ENCODE results near the gene TANC2. TPM values are rescaled to one million over a fixed set of nuclear protein-coding genes. Genes with fewer than 3 reads are reported as not detected.
A peak's percentile ranks its signal among the peaks of the same experiment; 100 is the strongest.

The TANC2 gene
- total and polyA plus RNA-seq, 2 donors from 2014 or later, result 3.2 to 73.9 TPM

DNA sequence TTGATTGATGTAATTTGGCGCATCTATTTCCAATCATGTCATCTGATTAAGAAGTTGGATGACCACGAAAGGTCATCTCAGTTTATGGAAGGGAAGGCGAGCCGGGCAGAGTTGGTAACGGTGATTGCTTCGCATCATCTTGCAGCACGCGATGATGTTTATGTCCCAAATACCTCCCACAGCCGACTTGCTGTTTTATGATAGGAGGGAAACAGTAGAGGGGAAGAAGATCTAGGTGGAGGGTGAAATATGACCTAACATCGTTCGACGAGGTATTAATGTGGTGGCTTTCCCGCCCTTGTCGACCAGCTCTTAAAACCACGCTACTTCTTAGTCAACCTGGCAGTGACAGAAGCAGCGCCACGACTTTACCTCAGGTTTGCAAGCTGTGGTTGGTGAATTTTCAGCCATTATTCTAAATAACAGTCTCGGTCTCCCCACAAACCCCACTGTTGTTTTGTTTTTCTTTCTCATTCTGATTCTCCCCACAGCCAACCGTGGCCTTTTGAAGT is 805 bp upstream of the TANC2 start:
- Histone ChIP-seq H3K9me3 (ENCODE audit: control insufficient read depth in 2 of 3, insufficient read depth in 1 of 3, low read length in 3 of 3) (no peaks in the 10 kb centered on the region), H3K9ac (ENCODE audit: low read length in 3 of 3) (peak overlapping the region in 2 of 3 donors; percentile 61 to 74), H3K27ac (ENCODE audit: low read depth in 2 of 2, low read length in 2 of 2) (peak overlapping the region; percentile 25 to 75), H3K4me1 (ENCODE audit: control insufficient read depth in 2 of 3, insufficient read depth in 2 of 3, low read depth in 1 of 3, low read length in 3 of 3) (peaks cover 0 to 8% (median 3%) of the 10 kb centered on the region in 3 donors), H3K27me3 (ENCODE audit: control insufficient read depth, insufficient read depth, low read length) (no peaks in the 10 kb centered on the region), H3K36me3 (ENCODE audit: control insufficient read depth in 2 of 3, insufficient read depth in 3 of 3, low read length in 3 of 3) (no peaks in the 10 kb centered on the region), H3K4me3 (ENCODE audit: low read length in 3 of 3) (peak overlapping the region; percentile 67 to 76 (median 74))
- FAIRE-seq (no peak), DNase-seq (peak in 4 of 5 donors; percentile 37 to 70 (median 60))
- intact Hi-C loops (cut with DNase I), result loop anchor here (10.0 kb wide), 1 partner anchor 260 kb away; no protein-coding TSS in a partner anchor
- TF ChIP-seq, protein P1, sequence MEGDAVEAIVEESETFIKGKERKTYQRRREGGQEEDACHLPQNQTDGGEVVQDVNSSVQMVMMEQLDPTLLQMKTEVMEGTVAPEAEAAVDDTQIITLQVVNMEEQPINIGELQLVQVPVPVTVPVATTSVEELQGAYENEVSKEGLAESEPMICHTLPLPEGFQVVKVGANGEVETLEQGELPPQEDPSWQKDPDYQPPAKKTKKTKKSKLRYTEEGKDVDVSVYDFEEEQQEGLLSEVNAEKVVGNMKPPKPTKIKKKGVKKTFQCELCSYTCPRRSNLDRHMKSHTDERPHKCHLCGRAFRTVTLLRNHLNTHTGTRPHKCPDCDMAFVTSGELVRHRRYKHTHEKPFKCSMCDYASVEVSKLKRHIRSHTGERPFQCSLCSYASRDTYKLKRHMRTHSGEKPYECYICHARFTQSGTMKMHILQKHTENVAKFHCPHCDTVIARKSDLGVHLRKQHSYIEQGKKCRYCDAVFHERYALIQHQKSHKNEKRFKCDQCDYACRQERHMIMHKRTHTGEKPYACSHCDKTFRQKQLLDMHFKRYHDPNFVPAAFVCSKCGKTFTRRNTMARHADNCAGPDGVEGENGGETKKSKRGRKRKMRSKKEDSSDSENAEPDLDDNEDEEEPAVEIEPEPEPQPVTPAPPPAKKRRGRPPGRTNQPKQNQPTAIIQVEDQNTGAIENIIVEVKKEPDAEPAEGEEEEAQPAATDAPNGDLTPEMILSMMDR (IDR thresholded peaks at IDR 0.05; ENCODE audit: borderline replicate concordance, extremely low read depth, insufficient read depth), result no peak

DNA sequence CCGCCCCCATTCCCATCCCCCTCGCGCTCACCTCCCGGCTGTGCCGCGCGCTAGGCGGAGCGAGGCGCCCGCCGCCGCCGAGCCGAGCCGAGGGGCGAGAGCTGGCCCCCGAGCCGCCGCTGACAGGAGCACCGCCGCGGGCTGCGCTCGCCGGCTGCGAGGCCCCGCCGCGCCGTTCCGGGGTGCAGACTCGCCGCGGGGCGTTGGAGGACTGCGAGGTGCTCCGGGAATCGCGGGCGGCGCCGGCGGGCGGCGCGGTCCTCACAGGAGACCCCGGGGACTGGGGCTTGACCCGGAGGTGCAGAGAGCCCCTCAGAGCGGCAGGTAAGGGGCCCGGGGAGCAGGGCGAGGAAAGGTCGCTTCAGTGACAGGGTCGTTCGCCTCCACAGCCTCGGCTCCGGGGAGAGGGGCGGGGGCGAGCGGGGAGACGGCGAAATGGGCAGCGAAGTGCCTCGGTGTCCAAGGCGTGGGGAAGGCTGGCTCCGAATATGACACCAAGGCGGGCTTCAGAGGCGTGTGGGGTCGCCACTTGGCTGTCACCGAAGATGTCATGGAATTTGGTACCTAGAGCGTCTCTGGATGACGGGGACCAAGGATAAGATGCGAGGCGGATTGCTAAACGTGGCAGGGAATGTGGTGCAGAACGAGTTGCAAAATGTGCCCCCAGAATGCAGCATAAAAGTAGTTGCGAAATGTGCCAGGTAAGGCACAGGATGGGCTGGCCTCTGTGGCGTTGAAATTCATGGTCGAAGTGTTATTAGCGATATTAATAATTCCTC is 580 bp downstream of the TANC2 start:
- peak overlapping the region; percentile 68 to 83 (median 78) for H3K9ac ChIP-seq (ENCODE audit: low read length in 3 of 3)
- peak overlapping the region; percentile 84 to 88 (median 88) for H3K4me3 ChIP-seq (ENCODE audit: low read length in 3 of 3)
- peak; percentile 62 to 90 (median 68) for DNase-seq
- TF ChIP-seq, protein P1 (IDR thresholded peaks at IDR 0.05; ENCODE audit: borderline replicate concordance, extremely low read depth, insufficient read depth), result no peak
- H3K9me3 ChIP-seq (ENCODE audit: control insufficient read depth in 2 of 3, insufficient read depth in 1 of 3, low read length in 3 of 3), result no peaks in the 10 kb centered on the region
- H3K4me1 ChIP-seq (ENCODE audit: control insufficient read depth in 2 of 3, insufficient read depth in 2 of 3, low read depth in 1 of 3, low read length in 3 of 3), result peaks cover 0 to 8% (median 3%) of the 10 kb centered on the region in 3 donors
- FAIRE-seq, result no peak
- peak overlapping the region; percentile 54 to 75 for H3K27ac ChIP-seq (ENCODE audit: low read depth in 2 of 2, low read length in 2 of 2)
- H3K27me3 ChIP-seq (ENCODE audit: control insufficient read depth, insufficient read depth, low read length), result no peaks in the 10 kb centered on the region
- no peaks in the 10 kb centered on the region for H3K36me3 ChIP-seq (ENCODE audit: control insufficient read depth in 2 of 3, insufficient read depth in 3 of 3, low read length in 3 of 3)
- intact Hi-C loops (cut with DNase I), result loop anchor here (10.0 kb wide), 1 partner anchor 262 kb away; no protein-coding TSS in a partner anchor

DNA sequence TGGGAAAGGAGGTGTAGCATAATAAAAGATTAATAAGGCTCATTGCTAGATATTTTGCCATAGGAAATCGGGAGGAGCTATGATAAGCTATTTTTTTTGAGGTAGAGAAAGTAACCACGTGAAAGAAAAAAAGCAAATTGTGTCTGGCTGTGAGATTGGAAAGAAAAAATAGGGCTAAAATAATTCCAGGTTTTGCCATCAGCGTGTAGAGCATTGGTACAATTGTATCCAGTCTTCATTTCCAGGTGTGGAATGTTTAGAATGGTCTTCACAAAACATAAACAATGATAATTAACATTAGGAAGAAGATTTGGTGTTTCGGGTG is 1.1 kb downstream of the TANC2 start:
- FAIRE-seq (no peak), DNase-seq (no peak)
- peak overlapping the region; percentile 84 to 88 (median 88) for H3K4me3 ChIP-seq (ENCODE audit: low read length in 3 of 3)
- intact Hi-C loops (cut with DNase I), result loop anchor here (10.0 kb wide), 1 partner anchor 262 kb away; no protein-coding TSS in a partner anchor
- H3K9me3 ChIP-seq (ENCODE audit: control insufficient read depth in 2 of 3, insufficient read depth in 1 of 3, low read length in 3 of 3), result no peaks in the 10 kb centered on the region
- peaks cover 0 to 8% (median 3%) of the 10 kb centered on the region in 3 donors for H3K4me1 ChIP-seq (ENCODE audit: control insufficient read depth in 2 of 3, insufficient read depth in 2 of 3, low read depth in 1 of 3, low read length in 3 of 3)
- H3K27ac ChIP-seq (ENCODE audit: low read depth in 2 of 2, low read length in 2 of 2), result no peak overlapping the region
- TF ChIP-seq, protein P1 (IDR thresholded peaks at IDR 0.05; ENCODE audit: borderline replicate concordance, extremely low read depth, insufficient read depth), result no peak
- H3K36me3 ChIP-seq (ENCODE audit: control insufficient read depth in 2 of 3, insufficient read depth in 3 of 3, low read length in 3 of 3), result no peaks in the 10 kb centered on the region
- H3K27me3 ChIP-seq (ENCODE audit: control insufficient read depth, insufficient read depth, low read length), result no peaks in the 10 kb centered on the region
- peak overlapping the region; percentile 68 to 83 (median 78) for H3K9ac ChIP-seq (ENCODE audit: low read length in 3 of 3)
